Measurements from ENCODE around the gene EPB41L2.

DNA sequence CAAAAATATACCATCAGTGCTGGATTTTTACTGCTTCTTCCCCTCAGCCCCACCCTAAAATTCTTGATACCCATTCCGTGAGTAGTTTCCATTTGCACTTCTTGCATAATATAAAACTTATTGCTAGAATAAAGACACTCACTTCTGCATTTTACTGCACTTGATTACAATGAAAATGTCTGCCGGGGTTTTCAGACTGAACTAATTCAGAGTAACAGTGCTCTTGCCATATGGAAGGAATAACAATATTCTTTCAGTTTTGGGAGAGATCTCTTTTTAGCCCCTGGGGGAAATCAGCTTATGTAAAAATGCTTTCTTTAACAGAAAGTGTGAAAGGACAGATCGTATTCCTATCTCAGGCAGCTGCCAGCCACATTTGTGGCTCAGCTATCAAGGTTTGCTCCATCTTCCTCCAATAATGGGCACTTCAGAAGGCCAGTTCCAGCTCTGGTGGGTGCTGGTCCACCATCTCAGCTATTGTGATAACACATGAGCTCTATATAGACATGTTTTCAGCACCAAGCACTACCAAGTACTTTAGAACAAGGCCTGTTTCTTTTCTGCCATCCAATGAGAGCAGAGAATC is 226.9 kb downstream of the EPB41L2 start:
- TF ChIP-seq, protein P1, sequence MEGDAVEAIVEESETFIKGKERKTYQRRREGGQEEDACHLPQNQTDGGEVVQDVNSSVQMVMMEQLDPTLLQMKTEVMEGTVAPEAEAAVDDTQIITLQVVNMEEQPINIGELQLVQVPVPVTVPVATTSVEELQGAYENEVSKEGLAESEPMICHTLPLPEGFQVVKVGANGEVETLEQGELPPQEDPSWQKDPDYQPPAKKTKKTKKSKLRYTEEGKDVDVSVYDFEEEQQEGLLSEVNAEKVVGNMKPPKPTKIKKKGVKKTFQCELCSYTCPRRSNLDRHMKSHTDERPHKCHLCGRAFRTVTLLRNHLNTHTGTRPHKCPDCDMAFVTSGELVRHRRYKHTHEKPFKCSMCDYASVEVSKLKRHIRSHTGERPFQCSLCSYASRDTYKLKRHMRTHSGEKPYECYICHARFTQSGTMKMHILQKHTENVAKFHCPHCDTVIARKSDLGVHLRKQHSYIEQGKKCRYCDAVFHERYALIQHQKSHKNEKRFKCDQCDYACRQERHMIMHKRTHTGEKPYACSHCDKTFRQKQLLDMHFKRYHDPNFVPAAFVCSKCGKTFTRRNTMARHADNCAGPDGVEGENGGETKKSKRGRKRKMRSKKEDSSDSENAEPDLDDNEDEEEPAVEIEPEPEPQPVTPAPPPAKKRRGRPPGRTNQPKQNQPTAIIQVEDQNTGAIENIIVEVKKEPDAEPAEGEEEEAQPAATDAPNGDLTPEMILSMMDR (IDR thresholded peaks at IDR 0.05 in 8 of 11, conservative IDR thresholded peaks at IDR 0.05 in 3 of 11), result no peak
- TF ChIP-seq POLR2A (IDR thresholded peaks at IDR 0.05), result no peak
- TF ChIP-seq POLR2AphosphoS5 (IDR thresholded peaks at IDR 0.05), result no peak

Data from spleen (tissue), 7 donors.